Natural killer cell (primary cell): ENCODE data around the gene MMP15. TPM values are rescaled to one million over a fixed set of nuclear protein-coding genes. Genes with fewer than 3 reads are reported as not detected.

Source experiments
- ATAC-seq, 3 donors: fragments of 150-1000 bp in 2 of 3; fragments of 200-7000 bp in 1 of 3; cut with Tn5 transposase; 1 replicate in 1 of 3; 2 replicates in 2 of 3; pipeline ENCODE4 v1.10.0; 2021; ENCODE audit warnings: mild to moderate bottlenecking in 2 of 3, moderate library complexity in 2 of 3
- DNase-seq, 2 donors: peaks; one replicate each; pipeline versions ENCODE4 v3.0.0 to v3.0.0-alpha.2; 2013 to 2021; ENCODE audit warnings: mixed read lengths in 1 of 2
- H3K27ac ChIP-seq: one replicate; pipeline ENCODE4 v1.5.1; 2013; ENCODE audit warnings: mild to moderate bottlenecking, low read length
- H3K27me3 ChIP-seq: one replicate; pipeline ENCODE4 v1.6.1; 2013; ENCODE audit warnings: low read length; ENCODE audit not compliant: control insufficient read depth, insufficient read depth
- H3K36me3 ChIP-seq: one replicate; pipeline ENCODE4 v1.6.1; 2013; ENCODE audit warnings: low read length; ENCODE audit not compliant: control insufficient read depth, insufficient read depth
- H3K4me1 ChIP-seq: one replicate; pipeline ENCODE4 v1.6.1; 2013; ENCODE audit warnings: low read length; ENCODE audit not compliant: control insufficient read depth, insufficient read depth
- H3K4me3 ChIP-seq: one replicate; pipeline ENCODE4 v1.5.1; 2013; ENCODE audit warnings: low read length
- H3K9me3 ChIP-seq: one replicate; pipeline ENCODE4 v1.6.1; 2013; ENCODE audit warnings: low read length; ENCODE audit not compliant: control insufficient read depth, insufficient read depth
- H3K27ac Mint-ChIP-seq, 2 donors: one replicate each; pipeline ENCODE4 v1.8.0; 2022; ENCODE audit warnings: mild to moderate bottlenecking in 2 of 2, mixed read lengths in 2 of 2, moderate library complexity in 1 of 2
- H3K27me3 Mint-ChIP-seq, 2 donors: one replicate each; pipeline ENCODE4 v1.8.0; 2022; ENCODE audit warnings: low read depth in 2 of 2, mixed read lengths in 2 of 2
- H3K36me3 Mint-ChIP-seq: one replicate; pipeline ENCODE4 v1.8.0; 2022; ENCODE audit warnings: mixed read lengths
- H3K4me1 Mint-ChIP-seq, 2 donors: one replicate each; pipeline ENCODE4 v1.8.0; 2022; ENCODE audit warnings: mixed read lengths in 2 of 2
- H3K4me3 Mint-ChIP-seq: one replicate; pipeline ENCODE4 v1.8.0; 2022; ENCODE audit warnings: mild to moderate bottlenecking, moderate library complexity, mixed read lengths
- H3K9me3 Mint-ChIP-seq, 2 donors: one replicate each; pipeline ENCODE4 v1.8.0; 2022; ENCODE audit warnings: mixed read lengths in 2 of 2
- whole genome bisulfite sequencing: methylation state at CpG from one replicate; pipeline ENCODE4 v1.1.7; 2013; ENCODE audit warnings: missing lambda C conversion rate; ENCODE audit not compliant: insufficient coverage; 5-methylcytosine and 5-hydroxymethylcytosine counted together
- intact Hi-C: fragments of 100-400 bp; cut with micrococcal nuclease; formaldehyde crosslinking; loops from one replicate; pipeline ENCODE4 v1.14.2; 2022
- total RNA-seq, 4 donors: library from RNA; stranded (reverse); fragments of 120-200 nt in 1 of 4; gene quantifications; one replicate each; pipeline versions ENCODE4 v1.2.3 to v1.2.4, GENCODE V29; 2013 to 2022
- TF ChIP-seq, protein P1 (sequence below): fragments of 200-600 bp; IDR thresholded peaks from one replicate; pipeline ENCODE4 v1.8.0; 2022; ENCODE audit warnings: antibody characterized with exemption

MMP15 gene
- total RNA-seq, 3 donors from 2014 or later (not counting 1 experiment from before 2014, with no cell fraction given) = 0.23 to 0.27 (median 0.24) TPM

DNA sequence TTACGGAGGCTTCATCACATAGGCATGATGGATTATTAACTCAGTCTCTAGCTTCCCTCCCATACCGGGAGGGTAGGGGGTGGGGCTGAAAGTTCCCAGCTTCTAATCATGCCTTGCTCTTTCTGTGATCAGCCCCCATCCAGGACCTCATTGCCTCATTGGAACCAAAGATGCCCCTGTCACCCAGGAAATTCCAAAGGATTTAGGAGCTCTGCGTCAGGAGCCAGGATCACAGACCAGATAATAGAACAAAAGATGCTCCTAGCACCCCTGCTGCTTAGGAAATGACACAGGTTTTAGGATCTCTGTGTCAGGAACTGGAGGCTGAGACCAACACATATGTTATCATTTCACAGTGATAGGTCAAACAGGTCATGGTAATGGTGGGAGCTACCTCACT, 14.7 kb upstream of the MMP15 start:
- peaks cover 8% of the 10 kb centered on the region for H3K36me3 Mint-ChIP-seq
- Histone ChIP-seq H3K4me1 (no peaks in the 10 kb centered on the region), H3K27me3 (no peaks in the 10 kb centered on the region), H3K9me3 (no peaks in the 10 kb centered on the region), H3K27ac (no peak overlapping the region), H3K36me3 (peaks cover 38% of the 10 kb centered on the region), H3K4me3 (no peak overlapping the region)
- no peak overlapping the region for H3K4me3 Mint-ChIP-seq
- TF ChIP-seq, protein P1, sequence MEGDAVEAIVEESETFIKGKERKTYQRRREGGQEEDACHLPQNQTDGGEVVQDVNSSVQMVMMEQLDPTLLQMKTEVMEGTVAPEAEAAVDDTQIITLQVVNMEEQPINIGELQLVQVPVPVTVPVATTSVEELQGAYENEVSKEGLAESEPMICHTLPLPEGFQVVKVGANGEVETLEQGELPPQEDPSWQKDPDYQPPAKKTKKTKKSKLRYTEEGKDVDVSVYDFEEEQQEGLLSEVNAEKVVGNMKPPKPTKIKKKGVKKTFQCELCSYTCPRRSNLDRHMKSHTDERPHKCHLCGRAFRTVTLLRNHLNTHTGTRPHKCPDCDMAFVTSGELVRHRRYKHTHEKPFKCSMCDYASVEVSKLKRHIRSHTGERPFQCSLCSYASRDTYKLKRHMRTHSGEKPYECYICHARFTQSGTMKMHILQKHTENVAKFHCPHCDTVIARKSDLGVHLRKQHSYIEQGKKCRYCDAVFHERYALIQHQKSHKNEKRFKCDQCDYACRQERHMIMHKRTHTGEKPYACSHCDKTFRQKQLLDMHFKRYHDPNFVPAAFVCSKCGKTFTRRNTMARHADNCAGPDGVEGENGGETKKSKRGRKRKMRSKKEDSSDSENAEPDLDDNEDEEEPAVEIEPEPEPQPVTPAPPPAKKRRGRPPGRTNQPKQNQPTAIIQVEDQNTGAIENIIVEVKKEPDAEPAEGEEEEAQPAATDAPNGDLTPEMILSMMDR = no peak
- H3K27me3 Mint-ChIP-seq = no peaks in the 10 kb centered on the region
- no peak for ATAC-seq
- no peak for DNase-seq
- no peak overlapping the region for H3K27ac Mint-ChIP-seq
- H3K4me1 Mint-ChIP-seq = peaks cover 0 to 10% of the 10 kb centered on the region in 2 donors
- intact Hi-C loops = no loop called here
- WGBS = 90% methylated on average over 3 of the region's 3 CpGs
- no peaks in the 10 kb centered on the region for H3K9me3 Mint-ChIP-seq

DNA sequence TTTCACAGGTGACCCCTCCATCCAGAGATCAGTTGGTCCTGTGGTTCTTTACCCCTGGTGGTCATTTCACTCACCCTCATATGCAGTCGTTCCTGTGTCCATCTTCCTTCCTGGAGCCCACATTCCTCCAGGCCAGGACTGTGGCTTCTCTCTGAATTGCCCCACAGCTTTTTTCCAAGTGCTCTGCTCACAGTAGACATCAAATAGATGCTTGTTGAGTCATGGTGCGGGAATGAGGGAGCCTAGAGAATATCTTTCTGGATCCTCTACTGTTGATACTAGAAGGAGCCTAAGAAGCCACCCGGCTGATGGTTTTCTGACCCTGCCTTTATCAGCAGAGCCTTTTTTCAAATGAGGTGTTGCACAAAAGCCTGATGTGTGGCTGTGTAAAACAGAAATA, 13.9 kb upstream of the MMP15 start:
- Mint-ChIP-seq H3K9me3 (no peaks in the 10 kb centered on the region), H3K4me1 (peaks cover 0 to 10% of the 10 kb centered on the region in 2 donors), H3K36me3 (peaks cover 8% of the 10 kb centered on the region), H3K27ac (no peak overlapping the region), H3K27me3 (no peaks in the 10 kb centered on the region), H3K4me3 (no peak overlapping the region)
- WGBS = 96% methylated on average over 3 of the region's 3 CpGs
- no peaks in the 10 kb centered on the region for H3K27me3 ChIP-seq
- DNase-seq (no peak), ATAC-seq (no peak)
- no peak overlapping the region for H3K4me3 ChIP-seq
- no peak overlapping the region for H3K27ac ChIP-seq
- no peaks in the 10 kb centered on the region for H3K4me1 ChIP-seq
- no peaks in the 10 kb centered on the region for H3K9me3 ChIP-seq
- peaks cover 37% of the 10 kb centered on the region for H3K36me3 ChIP-seq
- intact Hi-C loops = no loop called here
- TF ChIP-seq, protein P1 = no peak

DNA sequence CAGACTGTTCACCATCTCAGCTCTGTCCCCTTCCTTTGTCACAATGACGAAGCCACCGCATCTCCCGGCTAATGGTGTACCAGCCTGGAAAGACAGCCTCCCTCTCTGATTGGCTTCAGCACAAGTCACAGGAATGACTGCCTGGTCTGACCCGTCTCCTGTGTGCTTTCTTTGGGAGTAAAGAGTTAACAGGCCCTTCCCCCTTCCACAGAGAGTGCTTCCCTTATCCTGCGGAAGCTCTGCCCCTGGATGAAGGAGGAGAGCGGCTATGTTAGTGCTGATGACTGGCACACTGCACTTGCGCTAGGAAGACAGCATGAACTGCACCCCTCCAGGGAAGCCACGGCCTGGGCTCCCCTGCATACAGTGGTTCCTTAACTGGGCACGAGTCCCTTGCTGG, 13.1 kb upstream of the MMP15 start:
- DNase-seq (no peak), ATAC-seq (no peak)
- H3K27ac Mint-ChIP-seq = no peak overlapping the region
- no peaks in the 10 kb centered on the region for H3K27me3 ChIP-seq
- no peaks in the 10 kb centered on the region for H3K9me3 Mint-ChIP-seq
- peaks cover 8% of the 10 kb centered on the region for H3K36me3 Mint-ChIP-seq
- no peaks in the 10 kb centered on the region for H3K9me3 ChIP-seq
- no peaks in the 10 kb centered on the region for H3K27me3 Mint-ChIP-seq
- TF ChIP-seq, protein P1 = no peak
- H3K4me1 ChIP-seq = no peaks in the 10 kb centered on the region
- H3K36me3 ChIP-seq = peaks cover 37% of the 10 kb centered on the region
- H3K4me3 ChIP-seq = no peak overlapping the region
- no peak overlapping the region for H3K27ac ChIP-seq
- intact Hi-C loops = no loop called here
- no peak overlapping the region for H3K4me3 Mint-ChIP-seq
- 95% methylated on average over 8 of the region's 9 CpGs for WGBS
- H3K4me1 Mint-ChIP-seq = peaks cover 0 to 10% of the 10 kb centered on the region in 2 donors

DNA sequence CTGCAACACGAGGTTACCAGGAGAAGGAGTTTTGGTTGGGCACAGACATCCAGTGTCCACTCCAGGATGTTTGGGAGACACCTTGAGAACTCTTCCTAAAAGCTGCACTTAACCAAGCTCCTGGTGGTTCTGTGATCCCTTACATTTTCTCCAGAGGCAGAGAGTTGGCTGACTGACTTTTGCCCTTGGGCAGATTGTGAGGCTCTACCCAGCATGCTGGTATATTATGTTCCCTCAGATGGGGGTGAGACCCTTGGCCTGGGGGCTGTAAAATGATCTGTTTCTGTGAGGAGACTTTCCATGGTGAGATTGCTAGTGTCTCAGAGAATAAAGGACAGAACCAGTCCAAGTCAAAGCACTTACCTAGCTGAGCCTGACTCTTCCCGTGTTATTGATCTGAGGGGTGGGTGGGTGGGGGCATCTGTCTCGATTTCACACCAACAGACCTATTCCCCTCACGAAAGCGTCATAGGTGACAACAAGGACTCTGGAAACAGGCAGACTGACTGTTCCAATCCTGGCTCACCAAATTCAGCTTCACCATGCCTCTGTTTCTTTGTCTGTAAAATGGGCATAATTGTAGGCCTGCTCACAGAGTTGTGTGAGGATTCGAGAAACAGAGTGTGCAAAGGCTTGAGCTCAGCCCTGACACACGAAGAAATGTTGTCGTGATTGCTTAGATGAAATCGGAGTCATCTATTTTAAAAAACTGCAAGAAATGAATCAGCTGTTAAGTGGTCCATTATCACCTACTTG, 12.2 kb upstream of the MMP15 start:
- H3K27ac ChIP-seq = no peak overlapping the region
- intact Hi-C loops = no loop called here
- H3K4me3 Mint-ChIP-seq = no peak overlapping the region
- H3K36me3 Mint-ChIP-seq = peaks cover 8% of the 10 kb centered on the region
- no peak for DNase-seq
- H3K4me1 ChIP-seq = no peaks in the 10 kb centered on the region
- no peaks in the 10 kb centered on the region for H3K9me3 ChIP-seq
- H3K9me3 Mint-ChIP-seq = no peaks in the 10 kb centered on the region
- H3K4me1 Mint-ChIP-seq = peaks cover 0 to 10% of the 10 kb centered on the region in 2 donors
- TF ChIP-seq, protein P1 = no peak
- 95% methylated on average over 7 of the region's 9 CpGs for WGBS
- no peaks in the 10 kb centered on the region for H3K27me3 ChIP-seq
- H3K27me3 Mint-ChIP-seq = no peaks in the 10 kb centered on the region
- H3K4me3 ChIP-seq = no peak overlapping the region
- no peak overlapping the region for H3K27ac Mint-ChIP-seq
- ATAC-seq = no peak
- H3K36me3 ChIP-seq = peaks cover 42% of the 10 kb centered on the region
